Endothelial cell of umbilical vein (primary cell): ENCODE data around the gene TMTC4. TPM values are rescaled to one million over a fixed set of nuclear protein-coding genes. Genes with fewer than 3 reads are reported as not detected.

Experiments
- BruUV-seq: library from RNA; stranded (reverse); fragments of 400-500 nt; replicated peaks from 2 replicates; lab custom pipeline; 2021; lab: Mats Ljungman, UMichigan
- CTCF ChIA-PET: fragments of 300-600, 350-600 bp; sonication (Branson Sonifier 250); formaldehyde crosslinking; loops from one replicate; lab custom pipeline; 2021; ENCODE audit warnings: antibody characterized with exemption, inconsistent platforms; lab: Charles Lee
- POLR2A ChIA-PET: fragments of 300-600, 350-600 bp; sonication (Branson Sonifier 250); formaldehyde crosslinking; loops from one replicate; lab custom pipeline; 2021; ENCODE audit warnings: antibody characterized with exemption, inconsistent platforms; lab: Charles Lee
- DNase-seq: peaks from one replicate; pipeline ENCODE4 v3.0.0-alpha.2; 2011; ENCODE audit warnings: low read depth, low spot score
- FAIRE-seq: peaks from 2 replicates; lab custom pipeline; 2011; peaks lifted over from hg19 to GRCh38; lab: Jason Lieb, UNC
- H2AFZ ChIP-seq: 2 replicates; pipeline ENCODE4 v1.6.0; 2012; ENCODE audit warnings: low read depth, low read length, control low read depth, inconsistent platforms
- H3K27ac ChIP-seq: 2 replicates; pipeline ENCODE4 v1.5.1; 2011; ENCODE audit warnings: low read depth, mild to moderate bottlenecking, control low read depth, low read length, moderate library complexity; ENCODE audit not compliant: insufficient read depth
- H3K27me3 ChIP-seq, 2 experiments: 2 replicates each; pipeline versions ENCODE4 v1.6.0 to v1.6.1; 2011; ENCODE audit warnings: low read length in 2 of 2, mixed read lengths in 1 of 2; ENCODE audit not compliant: control insufficient read depth in 2 of 2, insufficient read depth in 2 of 2
- H3K36me3 ChIP-seq, 2 experiments: 2 replicates in 1 of 2; 3 replicates in 1 of 2; pipeline ENCODE4 v1.5.1; 2011; ENCODE audit warnings: low read length in 2 of 2, mild to moderate bottlenecking in 1 of 2, moderate library complexity in 1 of 2; ENCODE audit not compliant: control insufficient read depth in 2 of 2, insufficient read depth in 2 of 2; ENCODE audit errors: extremely low read depth in 1 of 2
- H3K4me1 ChIP-seq: 3 replicates; pipeline ENCODE4 v1.5.1; 2011; ENCODE audit warnings: mild to moderate bottlenecking, low read length; ENCODE audit not compliant: control insufficient read depth, insufficient read depth; ENCODE audit errors: extremely low read depth
- H3K4me2 ChIP-seq: 2 replicates; pipeline ENCODE4 v1.6.1; 2011; ENCODE audit warnings: low read length, control low read depth, mixed read lengths; ENCODE audit not compliant: insufficient read depth
- H3K4me3 ChIP-seq, 3 experiments: fragments of 200-600 bp in 1 of 3; sonication (generic), shearing (Covaris generic) in 1 of 3; replicated peaks in 1 of 3; 2 replicates each; pipeline ENCODE4 v1.5.1; 2011 to 2016; ENCODE audit warnings: control low read depth in 3 of 3, low read length in 3 of 3, mild to moderate bottlenecking in 2 of 3, inconsistent platforms in 1 of 3, low read depth in 1 of 3, moderate library complexity in 1 of 3; ENCODE audit not compliant: insufficient read depth in 1 of 3
- H3K79me2 ChIP-seq: 2 replicates; pipeline ENCODE4 v1.6.0; 2012; ENCODE audit warnings: low read length, inconsistent platforms; ENCODE audit not compliant: control insufficient read depth, insufficient read depth
- H3K9ac ChIP-seq: replicated peaks from 2 replicates; pipeline ENCODE3; 2011; ENCODE audit warnings: low read length, control low read depth; ENCODE audit not compliant: insufficient read depth; ENCODE audit errors: extremely low read depth
- H3K9me1 ChIP-seq: replicated peaks from 3 replicates; pipeline ENCODE4 v1.6.0; 2011; ENCODE audit warnings: mild to moderate bottlenecking, low read length; ENCODE audit not compliant: control insufficient read depth, insufficient read depth; ENCODE audit errors: extremely low read depth
- H3K9me3 ChIP-seq: replicated peaks from 2 replicates; pipeline ENCODE4 v1.5.1; 2012; ENCODE audit warnings: low read length, inconsistent platforms; ENCODE audit not compliant: control insufficient read depth, insufficient read depth
- H4K20me1 ChIP-seq: replicated peaks from 2 replicates; pipeline ENCODE3; 2011; ENCODE audit warnings: mild to moderate bottlenecking, low read length; ENCODE audit not compliant: control insufficient read depth, insufficient read depth; ENCODE audit errors: extremely low read depth
- EZH2 ChIP-seq: IDR thresholded peaks from 2 replicates; pipeline ENCODE4 v1.6.1; 2012; ENCODE audit warnings: borderline replicate concordance, low read depth, mild to moderate bottlenecking, moderate library complexity, low read length, inconsistent platforms; ENCODE audit not compliant: severe bottlenecking
- FOS ChIP-seq: IDR thresholded peaks from 2 replicates; pipeline ENCODE4 v1.6.1; 2011; ENCODE audit warnings: mild to moderate bottlenecking, low read length, moderate library complexity, borderline replicate concordance; ENCODE audit not compliant: insufficient read depth
- GATA2 ChIP-seq: IDR thresholded peaks from 2 replicates; pipeline ENCODE4 v1.7.0; 2011; ENCODE audit warnings: low read depth, mild to moderate bottlenecking, moderate library complexity, mixed read lengths, low read length; ENCODE audit not compliant: insufficient read length, insufficient read depth
- JUN ChIP-seq: IDR thresholded peaks from 2 replicates; pipeline ENCODE4 v1.6.1; 2011; ENCODE audit warnings: borderline replicate concordance, low read depth; ENCODE audit not compliant: insufficient read length, insufficient read depth
- MYC ChIP-seq: IDR thresholded peaks from one replicate; pipeline ENCODE4 v1.6.1; 2011; ENCODE audit warnings: mild to moderate bottlenecking, low read depth, low read length
- POLR2A ChIP-seq: IDR thresholded peaks from 2 replicates; pipeline ENCODE4 v1.6.1; 2012; ENCODE audit warnings: low read depth, mild to moderate bottlenecking, control low read depth, low read length
- POLR2AphosphoS5 ChIP-seq: IDR thresholded peaks from 2 replicates; pipeline ENCODE4 v1.6.1; 2012; ENCODE audit warnings: low read depth, mild to moderate bottlenecking, control low read depth, low read length, moderate library complexity; ENCODE audit not compliant: insufficient read depth
- dilution Hi-C: fragments of 300-500 bp; cut with MboI; formaldehyde crosslinking; loops from one replicate; pipeline ENCODE4 v1.15.0; 2019; ENCODE audit warnings: low sequenced_read_pairs; ENCODE audit not compliant: extremely low pct_ligation_motif_present
- intact Hi-C: fragments of 100-400 bp; cut with micrococcal nuclease; formaldehyde crosslinking; loops from one replicate; pipeline ENCODE4 v1.10.0; 2022
- polyA plus RNA-seq, 4 experiments: library from polyadenylated mRNA; depleted of rRNA in 3 of 4; stranded (reverse) in 3 of 4; unstranded in 1 of 4; fragments of >200 nt; gene quantifications; 2 replicates each; pipeline versions ENCODE4 v1.2.1 to v1.2.3, GENCODE V29; 2011 to 2012; ENCODE audit warnings: missing spikeins in 1 of 4
- total RNA-seq: library from RNA; stranded (reverse); gene quantifications from 2 replicates; pipeline ENCODE4 v1.2.3, GENCODE V29; 2021
- TF ChIP-seq, protein P1 (sequence below): IDR thresholded peaks from 2 replicates; pipeline ENCODE4 v1.6.1; 2011; ENCODE audit not compliant: insufficient read depth, insufficient read length
- TF ChIP-seq, protein P2 (sequence below), 2 donors: IDR thresholded peaks; 1 replicate in 1 of 2; 2 replicates in 1 of 2; pipeline ENCODE4 v1.5.1; 2011; ENCODE audit warnings: low read length in 2 of 2, mild to moderate bottlenecking in 2 of 2, moderate library complexity in 2 of 2, control low read depth in 1 of 2, inconsistent platforms in 1 of 2, low read depth in 1 of 2; ENCODE audit not compliant: insufficient read depth in 1 of 2; ENCODE audit errors: extremely low read depth in 1 of 2

Gene TMTC4
- total and polyA plus RNA-seq, 2 donors (not counting 3 experiments of a cell fraction or from before 2014, with no cell fraction given): 24.6 to 31.9 TPM

DNA sequence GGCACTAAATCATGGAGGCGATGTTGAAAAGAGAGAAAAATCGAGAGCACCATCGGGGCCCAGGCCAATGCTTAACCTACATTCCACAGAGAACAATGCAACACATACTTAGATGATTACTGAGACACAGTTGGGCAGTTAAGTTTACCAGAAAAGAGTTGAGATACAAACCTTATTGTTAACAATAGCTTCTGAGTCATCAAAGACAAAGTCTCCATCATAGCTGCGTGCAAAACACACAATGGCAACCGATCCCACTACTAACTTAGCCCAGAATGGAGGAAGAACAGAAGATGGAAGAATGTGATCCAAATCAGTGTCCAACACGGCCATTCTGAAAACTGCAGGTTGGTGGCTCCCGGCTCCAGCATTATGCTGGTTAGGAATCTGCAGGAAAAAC is 6.2 kb downstream of the TMTC4 start:
- no TSS peak for BruUV-seq
- H3K4me2 ChIP-seq: no peak overlapping the region
- no peaks in the 10 kb centered on the region for H4K20me1 ChIP-seq
- H3K4me3 ChIP-seq: no peak overlapping the region
- no peaks in the 10 kb centered on the region for H3K9me3 ChIP-seq
- peak; percentile 92 for FAIRE-seq
- H3K79me2 ChIP-seq: peaks cover 29% of the 10 kb centered on the region
- no peaks in the 10 kb centered on the region for H3K9me1 ChIP-seq
- H3K27ac ChIP-seq: peak overlapping the region; percentile 62
- peak; percentile 57 for DNase-seq
- H3K27me3 ChIP-seq: no peaks in the 10 kb centered on the region
- H2AFZ ChIP-seq: no peak overlapping the region
- POLR2A ChIA-PET: no interaction called here
- H3K9ac ChIP-seq: no peak overlapping the region
- H3K36me3 ChIP-seq: peaks cover 4 to 20% of the 10 kb centered on the region in 2 experiments
- dilution Hi-C loops (no loop called here), intact Hi-C loops (no loop called here)
- TF ChIP-seq FOS (peak; percentile 43), EZH2 (no peak), POLR2AphosphoS5 (no peak), POLR2A (no peak), JUN (peak; percentile 88), GATA2 (no peak), MYC (no peak)
- TF ChIP-seq, protein P1, sequence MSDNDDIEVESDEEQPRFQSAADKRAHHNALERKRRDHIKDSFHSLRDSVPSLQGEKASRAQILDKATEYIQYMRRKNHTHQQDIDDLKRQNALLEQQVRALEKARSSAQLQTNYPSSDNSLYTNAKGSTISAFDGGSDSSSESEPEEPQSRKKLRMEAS: no peak
- TF ChIP-seq, protein P2, sequence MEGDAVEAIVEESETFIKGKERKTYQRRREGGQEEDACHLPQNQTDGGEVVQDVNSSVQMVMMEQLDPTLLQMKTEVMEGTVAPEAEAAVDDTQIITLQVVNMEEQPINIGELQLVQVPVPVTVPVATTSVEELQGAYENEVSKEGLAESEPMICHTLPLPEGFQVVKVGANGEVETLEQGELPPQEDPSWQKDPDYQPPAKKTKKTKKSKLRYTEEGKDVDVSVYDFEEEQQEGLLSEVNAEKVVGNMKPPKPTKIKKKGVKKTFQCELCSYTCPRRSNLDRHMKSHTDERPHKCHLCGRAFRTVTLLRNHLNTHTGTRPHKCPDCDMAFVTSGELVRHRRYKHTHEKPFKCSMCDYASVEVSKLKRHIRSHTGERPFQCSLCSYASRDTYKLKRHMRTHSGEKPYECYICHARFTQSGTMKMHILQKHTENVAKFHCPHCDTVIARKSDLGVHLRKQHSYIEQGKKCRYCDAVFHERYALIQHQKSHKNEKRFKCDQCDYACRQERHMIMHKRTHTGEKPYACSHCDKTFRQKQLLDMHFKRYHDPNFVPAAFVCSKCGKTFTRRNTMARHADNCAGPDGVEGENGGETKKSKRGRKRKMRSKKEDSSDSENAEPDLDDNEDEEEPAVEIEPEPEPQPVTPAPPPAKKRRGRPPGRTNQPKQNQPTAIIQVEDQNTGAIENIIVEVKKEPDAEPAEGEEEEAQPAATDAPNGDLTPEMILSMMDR (IDR thresholded peaks at IDR 0.05; ENCODE audit: extremely low read depth in 1 of 2, insufficient read depth in 1 of 2, low read depth in 1 of 2, low read length in 2 of 2): no peak
- peaks cover 24% of the 10 kb centered on the region for H3K4me1 ChIP-seq
- CTCF ChIA-PET: interaction anchor here (0.5 to 1.5 kb wide), 3 partner anchors 19 to 51 kb away, joined by 3 to 5 read pairs (median 3); no protein-coding TSS in a partner anchor
